ENCODE data around the gene UBE4B. TPM values are rescaled to one million over a fixed set of nuclear protein-coding genes. Genes with fewer than 3 reads are reported as not detected.

UBE4B gene
- total and polyA plus RNA-seq, 2 of the 13 experiments (the other 11 are each of a cell fraction or from before 2014, with no cell fraction given), result 15.2 to 24.8 TPM

- peak in 1 of 2 experiments; percentile 69; a peak in 2 of 4 replicates for TF ChIP-seq HMGXB4 (CRISPR knock-in tag; IDR thresholded peaks at IDR 0.05; ENCODE audit: borderline replicate concordance in 1 of 2, low read depth in 1 of 2)
These were observed 178.4 kb downstream of the UBE4B start (continued) for GRCh38 chr1:10210841-10211804.

GRCh38 chr1:10211805-10212410, 179.2 kb downstream of the UBE4B start:
- peak; percentile 60 for DNase-seq (ENCODE audit: low spot score)
- H3K36me3 ChIP-seq (replicated peaks in 1 of 2; ENCODE audit: control insufficient read depth in 1 of 2, insufficient read depth in 2 of 2, low read length in 2 of 2), result no peaks in the 10 kb centered on the region
- 3% methylated on average over 11 of the region's 11 CpGs for WGBS (ENCODE audit: low lambda C conversion rate)
- H4K20me1 ChIP-seq (ENCODE audit: insufficient read depth, low read length), result peaks cover 28% of the 10 kb centered on the region
- peaks cover 57% of the 10 kb centered on the region for H3K4me1 ChIP-seq (ENCODE audit: insufficient read depth, low read length)
- H3K4me2 ChIP-seq (ENCODE audit: low read depth, low read length), result peak overlapping the region; percentile 90
- H3K27me3 ChIP-seq (ENCODE audit: control insufficient read depth in 1 of 2, insufficient read depth in 2 of 2, low read length in 2 of 2), result no peaks in the 10 kb centered on the region; a peak in 1 of 5 replicates
- no TSS peak for BruUV-seq (replicated peaks)
- H3K9me3 ChIP-seq (ENCODE audit: low read length), result no peaks in the 10 kb centered on the region
- intact Hi-C loops (cut with micrococcal nuclease; ENCODE audit: unreplicated experiment) (loop anchor here (2.0 to 5.0 kb wide), 3 partner anchors 17 to 217 kb away; no protein-coding TSS in a partner anchor), in situ Hi-C loops (cut with HindIII; ENCODE audit: extremely low pct_ligation_motif_present, low pct_unique_long_range_greater_than_20kb) (no loop called here)
- H3K4me3 ChIP-seq (replicated peaks in 1 of 3; ENCODE audit: insufficient read depth in 1 of 3, low read depth in 2 of 3, low read length in 3 of 3), result peak overlapping the region; percentile 89 to 93 (median 91)
- no peak overlapping the region for H2AFZ ChIP-seq (ENCODE audit: low read length)
- ChIA-PET POLR2A (interaction anchor here (0.7 to 1.5 kb wide), 6 partner anchors 9 to 75 kb away, joined by 3 to 5 read pairs (median 4); no protein-coding TSS in a partner anchor), CTCF (ENCODE audit: low intra/inter-chr PET ratio, low total read pairs) (no interaction called here)
- peaks cover 53% of the 10 kb centered on the region for H3K79me2 ChIP-seq (ENCODE audit: insufficient read depth, low read length)
- peak overlapping the region; percentile 86 for H3K27ac ChIP-seq (ENCODE audit: extremely low read length, insufficient read depth, low read length)
- ATAC-seq, result peak; percentile 6
- peak; percentile 32 for FAIRE-seq
- H3K9ac ChIP-seq (ENCODE audit: insufficient read depth, low read depth, low read length), result peak overlapping the region; percentile 88
- no peak for TF ChIP-seq YY1 (IDR thresholded peaks at IDR 0.05; ENCODE audit: insufficient read depth, insufficient replicate concordance, low read depth, low read length)
- TF ChIP-seq POLR2A (IDR thresholded peaks at IDR 0.05; ENCODE audit: insufficient read depth in 1 of 2, low read depth in 2 of 2, low read length in 2 of 2), result 0 out of 4 replicates have a peak, but pooled peaks of 1 of the 2 experiments have one; percentile 5
- 0 out of 2 replicates have a peak, but pooled peaks have one; percentile 30 for TF ChIP-seq MIER3 (CRISPR knock-in tag; IDR thresholded peaks at IDR 0.05; ENCODE audit: borderline replicate concordance)
- TF ChIP-seq TFAP4 (IDR thresholded peaks at IDR 0.05; ENCODE audit: borderline replicate concordance, low read depth), result peak; percentile 72; the same call in 1 of the 2 replicates
- no peak for TF ChIP-seq NR0B2 (CRISPR knock-in tag; IDR thresholded peaks at IDR 0.05)
- 0 out of 2 replicates have a peak, but pooled peaks have one; percentile 12 for TF ChIP-seq FOXA3 (CRISPR knock-in tag; IDR thresholded peaks at IDR 0.05)
- TF ChIP-seq ZFX (CRISPR knock-in tag; IDR thresholded peaks at IDR 0.05; ENCODE audit: low read depth), result 0 out of 2 replicates have a peak, but pooled peaks have one; percentile 18
- peak; percentile 7; the same call in 1 of the 2 replicates for TF ChIP-seq SOX13 (IDR thresholded peaks at IDR 0.05)
- TF ChIP-seq SOX13 (CRISPR knock-in tag; conservative IDR thresholded peaks at IDR 0.05 in 1 of 2, IDR thresholded peaks at IDR 0.05 in 1 of 2), result no peak
- peak; percentile 5; the same call in 1 of the 2 replicates for TF ChIP-seq SAP130 (CRISPR knock-in tag; IDR thresholded peaks at IDR 0.05; ENCODE audit: low read depth)
- no peak for TF ChIP-seq HOXA3 (CRISPR knock-in tag; IDR thresholded peaks at IDR 0.05)
- peak; percentile 4 for TF ChIP-seq TEAD3 (CRISPR knock-in tag; optimal IDR thresholded peaks at IDR 0.05; ENCODE audit: borderline replicate concordance)
- 0 out of 2 replicates have a peak, but pooled peaks have one; percentile 28 for TF ChIP-seq ZNF441 (CRISPR knock-in tag; IDR thresholded peaks at IDR 0.05; ENCODE audit: borderline replicate concordance)
- TF ChIP-seq TGIF2 (CRISPR knock-in tag; IDR thresholded peaks at IDR 0.05), result peak; percentile 23
- no peak for TF ChIP-seq ZNF691 (CRISPR knock-in tag; IDR thresholded peaks at IDR 0.05; ENCODE audit: borderline replicate concordance, low read depth)

Data from HepG2 (cell line).